HG03442 (cell line): ENCODE results near the gene ACTRT2.

Source experiments
- ATAC-seq: cut with Tn5 transposase; IDR thresholded peaks from one replicate; pipeline ENCODE4 v1.9.1; 2021; ENCODE audit warnings: mild to moderate bottlenecking, moderate library complexity; ENCODE audit not compliant: unreplicated experiment

Gene ACTRT2

GRCh38 chr1:3021233-3021671 lies at the start of gene ACTRT2:
ACTRT2 (plus strand) TSS chr1:3021467; CDS start chr1:3021687, 220 bp downstream.
- ATAC-seq: no peak

- no peak for ATAC-seq
Measured at GRCh38 chr1:2971609-2972008, 49.7 kb upstream of the ACTRT2 start.

GRCh38 chr1:2972011-2972878 lies 49.0 kb upstream of the ACTRT2 start:
- no peak for ATAC-seq

- ATAC-seq: no peak
Measured at GRCh38 chr1:2972879-2973575, 48.2 kb upstream of the ACTRT2 start.

GRCh38 chr1:2973601-2974593 lies 47.4 kb upstream of the ACTRT2 start:
- no peak for ATAC-seq

GRCh38 chr1:2974701-2975301 lies 46.5 kb upstream of the ACTRT2 start:
- no peak for ATAC-seq

- ATAC-seq: no peak
Measured at GRCh38 chr1:2975466-2976179, 45.6 kb upstream of the ACTRT2 start.

GRCh38 chr1:2976180-2976562 lies 45.1 kb upstream of the ACTRT2 start:
- no peak for ATAC-seq

GRCh38 chr1:2977886-2978611 lies 43.2 kb upstream of the ACTRT2 start:
- ATAC-seq: no peak

- ATAC-seq: no peak
Measured at GRCh38 chr1:2978691-2979190, 42.5 kb upstream of the ACTRT2 start.

- no peak for ATAC-seq
Measured at GRCh38 chr1:2979191-2980072, 41.8 kb upstream of the ACTRT2 start.

- ATAC-seq: no peak
Measured at GRCh38 chr1:2980073-2980791, 41.0 kb upstream of the ACTRT2 start.

- ATAC-seq: no peak
Measured at GRCh38 chr1:2980849-2981248, 40.4 kb upstream of the ACTRT2 start.

GRCh38 chr1:2981388-2981787 lies 39.9 kb upstream of the ACTRT2 start:
- no peak for ATAC-seq

- no peak for ATAC-seq
Measured at GRCh38 chr1:2981981-2982614, 39.2 kb upstream of the ACTRT2 start.

- no peak for ATAC-seq
Measured at GRCh38 chr1:2982615-2983318, 38.5 kb upstream of the ACTRT2 start.
